Measurements from ENCODE around the gene IGFL4.

Gene IGFL4

DNA sequence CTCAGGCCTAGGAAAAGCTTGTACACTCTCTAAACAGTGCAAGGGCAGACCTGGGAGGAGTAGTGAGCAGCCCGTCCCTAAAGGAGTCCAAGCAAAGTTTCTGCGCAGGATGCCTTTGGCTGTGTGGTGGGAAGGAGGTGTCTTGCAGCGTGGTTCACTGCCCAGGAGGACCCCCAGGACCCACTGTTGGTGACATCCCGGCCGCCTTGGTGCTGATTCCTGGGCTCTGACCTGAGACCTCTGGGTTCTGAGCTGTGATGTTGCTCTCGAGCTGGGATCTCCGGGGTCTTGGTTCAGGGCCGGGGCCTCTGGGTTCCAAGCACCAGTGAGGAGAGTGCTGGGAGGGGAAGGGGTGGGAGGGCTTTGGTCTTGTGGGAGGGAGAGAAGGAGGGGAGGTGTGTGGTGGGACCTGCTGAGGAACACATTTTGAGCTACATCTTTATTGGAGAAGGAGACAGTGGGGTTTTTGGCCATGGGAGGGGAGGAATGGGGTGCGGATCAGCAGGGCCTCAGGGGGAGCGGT, 22.0 kb downstream of the IGFL4 start:
- no peak for DNase-seq

DNA sequence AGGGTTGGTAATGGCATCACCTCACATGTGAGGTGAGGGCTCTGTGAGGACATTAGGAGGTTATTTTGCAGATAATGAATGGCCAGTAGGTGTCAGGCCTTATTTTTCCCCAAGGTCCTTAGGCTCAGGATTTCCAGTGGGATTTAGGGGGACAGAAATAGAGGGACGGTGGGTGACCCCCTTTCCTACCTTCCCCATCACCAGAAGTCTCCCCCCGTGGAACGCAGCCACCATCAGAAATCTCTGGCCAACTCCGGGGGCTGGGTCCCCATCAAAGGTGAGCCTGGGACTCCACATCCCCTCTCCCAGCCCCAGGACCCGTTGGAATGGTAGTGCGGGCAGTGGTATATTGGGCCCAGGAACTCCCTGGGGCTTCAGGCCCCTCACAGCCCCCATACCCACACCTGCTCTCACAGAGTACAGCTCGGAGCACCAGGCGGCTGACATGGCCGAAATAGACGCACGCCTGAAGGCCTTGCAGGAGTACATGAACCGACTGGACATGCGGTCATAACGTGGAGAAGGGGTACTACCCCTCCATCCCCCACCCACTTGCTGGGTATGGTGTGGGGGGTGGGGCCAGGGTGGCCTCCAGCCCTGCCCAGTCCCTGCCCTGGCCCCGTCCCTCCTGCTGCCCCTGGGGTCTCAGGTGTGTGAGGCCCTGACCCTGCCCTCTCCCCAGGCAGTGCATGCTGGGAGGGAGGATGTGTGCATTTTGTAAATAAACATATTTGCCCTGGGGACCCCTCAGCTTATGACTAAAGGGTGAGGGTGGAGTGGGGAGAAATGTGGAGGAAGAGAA, 22.7 kb downstream of the IGFL4 start:
- DNase-seq = no peak

DNA sequence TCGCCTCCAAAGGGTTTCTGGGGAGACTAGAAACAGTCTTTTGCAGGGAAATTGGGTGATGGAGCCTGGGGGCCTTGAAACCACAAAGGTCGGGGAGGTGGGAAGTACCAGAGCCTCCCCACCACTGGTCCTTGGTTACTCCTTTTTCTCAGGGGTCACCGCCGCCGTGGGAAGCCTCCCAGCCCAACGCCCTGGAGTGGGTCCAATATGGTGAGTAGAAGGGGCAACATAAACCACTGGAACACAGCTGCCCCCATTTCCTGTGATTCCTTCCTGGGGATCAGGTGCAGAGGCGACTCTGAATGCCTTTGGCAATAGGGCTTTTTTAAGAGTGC, 23.7 kb downstream of the IGFL4 start:
- no peak for DNase-seq

DNA sequence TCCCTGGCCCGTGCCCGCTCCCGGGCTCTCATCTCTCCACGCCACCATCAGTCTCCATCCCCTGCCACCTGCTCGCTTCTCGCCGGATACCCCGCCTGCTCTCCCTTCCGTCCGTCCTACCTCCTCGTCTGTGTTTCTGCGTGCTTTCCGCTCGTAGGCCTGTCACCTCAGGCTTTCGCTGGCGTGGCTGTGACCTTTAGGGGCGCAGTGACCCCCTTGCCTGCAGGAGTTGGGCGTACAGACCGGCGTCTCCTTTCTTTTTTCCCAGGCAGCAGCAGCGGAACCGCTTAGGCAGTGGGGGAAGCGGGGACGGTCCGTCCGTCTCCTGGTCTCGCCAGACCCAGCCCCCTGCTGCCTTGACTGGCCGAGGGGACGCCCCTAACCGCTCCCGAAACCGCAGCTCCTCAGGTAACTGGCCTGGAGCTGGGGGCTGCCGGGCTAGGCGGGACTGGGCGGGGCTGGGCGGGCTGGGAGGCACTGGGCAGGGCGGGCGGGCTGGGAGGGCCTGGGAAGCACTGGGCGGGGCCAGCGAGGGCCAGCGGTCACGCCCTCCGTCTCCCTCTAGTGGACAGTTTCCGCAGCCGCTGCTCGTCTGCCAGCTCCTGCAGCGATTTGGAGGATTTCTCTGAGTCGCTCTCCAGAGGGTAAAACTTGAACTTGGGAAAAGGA, 24.2 kb downstream of the IGFL4 start:
- DNase-seq = peak; percentile 47

DNA sequence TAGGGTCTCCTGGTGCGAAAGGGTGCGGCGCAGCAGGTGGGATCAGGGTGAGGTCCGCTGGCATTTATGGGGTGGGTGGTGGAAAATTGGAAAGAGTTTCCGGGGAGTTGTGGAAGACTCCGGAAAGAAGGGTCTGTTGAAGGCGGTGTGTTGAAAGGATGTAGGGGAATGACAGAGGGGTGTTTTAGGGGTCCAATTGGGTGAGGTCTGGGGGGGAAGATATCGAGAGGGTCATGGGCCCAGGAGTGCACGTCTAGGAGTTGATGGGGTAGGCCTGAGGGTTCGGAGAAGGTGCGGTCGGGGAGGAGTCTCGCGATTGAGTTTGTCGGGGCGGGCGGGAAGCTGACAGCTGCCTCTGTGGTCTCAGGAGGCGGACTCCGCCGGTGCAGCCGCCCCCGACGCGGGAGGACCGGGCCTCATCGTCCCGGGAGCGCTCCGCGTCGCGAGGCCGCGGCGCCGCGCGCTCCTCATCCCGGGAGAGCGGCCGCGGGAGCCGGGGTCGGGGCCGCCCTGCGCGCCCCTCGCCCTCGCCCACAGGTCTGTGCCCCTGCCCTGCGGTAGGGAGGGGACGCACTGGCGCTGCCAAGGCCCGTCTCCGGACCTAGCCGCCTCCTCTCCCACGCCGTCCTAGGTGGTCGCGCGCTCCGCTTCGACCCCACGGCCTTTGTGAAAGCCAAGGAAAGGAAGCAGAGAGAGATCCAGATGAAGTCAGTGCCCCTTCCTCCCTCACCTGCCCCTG, 24.9 kb downstream of the IGFL4 start:
- DNase-seq = no peak

DNA sequence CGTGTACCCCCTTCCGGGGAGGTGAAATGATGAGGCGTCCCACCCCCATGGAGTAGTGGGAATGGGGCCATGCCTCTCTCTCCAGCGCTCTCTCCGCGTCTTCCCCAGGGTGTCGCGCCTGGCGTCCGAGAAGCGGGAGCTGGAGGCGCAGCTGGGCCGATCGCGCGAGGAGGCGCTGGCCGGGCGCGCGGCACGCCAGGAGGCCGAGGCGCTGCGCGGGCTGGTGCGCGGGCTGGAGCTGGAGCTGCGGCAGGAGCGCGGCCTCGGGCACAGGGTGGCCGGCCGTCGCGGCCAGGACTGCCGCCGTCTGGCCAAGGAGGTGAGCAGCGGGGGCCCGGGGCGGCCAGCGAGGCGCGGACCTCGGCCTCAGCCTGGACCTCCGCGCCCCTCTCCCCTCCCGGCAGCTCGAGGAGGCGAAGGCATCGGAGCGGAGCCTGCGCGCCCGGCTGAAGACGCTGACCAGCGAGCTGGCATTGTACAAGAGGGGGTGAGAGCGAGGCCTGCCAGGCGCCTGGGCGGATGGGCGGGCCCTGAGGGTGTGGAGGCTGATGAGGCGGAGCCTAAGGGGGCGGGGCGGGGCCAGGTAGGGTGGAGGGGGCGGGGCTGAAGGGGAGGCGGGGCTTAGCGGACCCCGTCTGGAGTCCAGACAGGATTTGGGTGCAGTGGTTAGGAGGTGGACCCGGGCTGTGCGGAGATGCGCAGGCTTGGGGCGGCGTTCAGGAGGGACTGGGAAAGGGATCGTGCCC, 25.7 kb downstream of the IGFL4 start:
- DNase-seq = no peak

DNA sequence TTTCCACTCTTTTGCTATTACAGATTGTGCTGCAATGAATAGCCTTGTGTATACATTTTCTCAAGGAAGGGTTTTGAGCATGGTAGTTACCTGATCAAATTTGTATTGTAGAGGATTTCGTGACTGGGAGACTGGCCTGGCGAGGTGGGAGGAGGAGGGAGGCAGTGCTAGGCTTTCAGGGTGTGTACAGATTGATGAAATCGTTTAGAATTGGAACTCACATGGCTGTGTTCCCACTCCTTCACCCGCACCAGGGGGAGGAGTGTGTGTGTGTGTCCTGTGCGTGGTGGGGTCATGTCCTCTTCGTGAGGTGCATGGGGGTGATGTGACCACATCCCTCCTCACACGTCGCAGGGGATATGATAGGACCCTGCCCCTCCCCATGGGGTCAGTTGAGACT, 26.3 kb downstream of the IGFL4 start:
- DNase-seq = no peak

DNA sequence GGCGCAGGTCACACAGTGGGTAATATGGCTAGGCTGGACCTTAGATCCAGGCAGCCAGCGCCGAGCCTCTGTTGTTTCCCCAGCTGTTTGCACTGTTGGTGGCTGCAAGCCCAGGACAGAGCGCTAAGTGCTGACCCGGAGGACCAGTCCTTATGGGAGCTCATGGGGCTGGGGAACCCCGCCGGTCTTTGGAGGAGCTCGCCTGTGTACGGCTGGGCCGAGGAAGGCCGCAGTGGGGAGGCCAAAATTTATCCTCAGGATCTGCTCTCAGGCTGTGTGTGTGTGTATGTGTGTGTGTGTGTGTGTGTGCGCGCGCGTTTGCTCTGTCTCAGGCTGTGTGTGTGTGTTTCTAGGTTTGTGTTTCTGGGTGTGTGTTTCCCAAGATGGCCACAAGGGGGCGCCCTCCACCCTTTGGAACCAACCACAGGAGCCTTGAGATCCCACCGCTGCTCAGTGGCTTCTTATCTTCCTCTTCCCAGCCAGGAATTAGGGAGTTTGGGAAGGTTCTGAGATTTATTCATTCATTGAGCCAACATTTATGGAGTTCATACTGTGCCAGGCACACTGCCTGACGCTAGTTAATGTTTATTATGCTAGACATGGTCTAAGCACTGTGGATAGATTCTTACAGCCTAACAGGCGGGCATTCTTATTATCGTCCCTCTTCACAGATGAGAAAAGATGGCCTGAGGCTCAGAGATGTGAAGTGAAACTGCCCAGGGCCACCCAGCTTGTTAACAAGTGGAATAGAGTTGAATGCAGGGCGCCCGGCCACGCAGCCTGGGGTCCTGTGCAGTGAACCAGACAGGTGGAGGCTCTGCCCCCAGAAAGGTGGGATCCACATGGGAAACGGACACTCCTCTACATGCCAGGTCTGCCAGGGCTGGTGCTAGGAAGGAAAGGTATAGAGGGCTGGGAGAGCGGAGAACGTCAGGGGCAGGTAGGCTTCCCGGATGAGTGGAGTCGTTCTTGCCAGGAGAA, 31.0 kb downstream of the IGFL4 start:
- no peak for DNase-seq

DNA sequence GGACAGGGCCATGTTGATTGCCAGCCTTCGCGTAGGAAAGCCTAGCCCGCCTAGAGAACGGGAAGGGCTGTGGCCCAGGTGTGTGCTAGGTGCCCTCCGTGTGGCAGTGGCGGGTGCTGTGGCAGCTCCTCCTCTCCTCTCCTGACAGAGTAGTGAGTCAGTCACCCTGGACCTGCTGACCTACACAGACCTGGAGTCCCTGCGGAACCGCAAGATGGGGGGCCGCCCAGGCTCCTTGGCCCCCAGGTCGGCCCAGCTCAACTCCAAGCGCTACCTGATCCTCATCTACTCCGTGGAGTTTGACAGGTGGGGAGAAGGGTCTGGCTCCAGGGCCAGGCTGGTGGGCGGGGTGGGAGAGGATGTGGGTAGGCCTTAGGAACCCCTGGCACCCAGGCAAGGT, 34.4 kb downstream of the IGFL4 start:
- DNase-seq = no peak

DNA sequence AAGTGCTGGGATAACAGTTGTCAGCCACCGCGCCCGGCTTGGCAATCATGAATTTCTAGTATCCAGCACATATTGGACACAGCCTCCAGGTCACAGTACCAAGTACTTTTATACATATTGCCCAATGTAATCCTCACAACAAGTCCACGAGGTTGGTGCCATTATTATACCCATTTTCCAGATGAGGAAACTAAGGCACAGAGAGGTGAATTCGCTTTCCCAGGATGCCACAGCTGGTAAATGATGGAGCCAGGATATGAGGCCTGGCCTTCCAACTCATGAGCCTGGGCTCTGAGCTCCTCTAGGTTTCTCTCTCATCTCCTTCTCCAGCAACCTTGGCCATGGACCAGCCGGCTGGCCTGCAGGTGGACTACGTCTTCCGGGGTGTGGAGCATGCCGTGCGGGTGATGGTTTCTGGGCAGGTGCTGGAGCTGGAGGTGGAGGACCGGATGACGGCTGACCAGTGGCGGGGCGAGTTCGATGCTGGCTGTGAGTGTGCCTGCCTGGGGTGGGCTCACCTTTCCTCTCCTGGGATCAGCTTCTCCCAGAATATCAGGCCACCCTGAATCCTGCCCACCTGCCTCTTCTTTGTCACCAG, 38.0 kb downstream of the IGFL4 start:
- no peak for DNase-seq

DNA sequence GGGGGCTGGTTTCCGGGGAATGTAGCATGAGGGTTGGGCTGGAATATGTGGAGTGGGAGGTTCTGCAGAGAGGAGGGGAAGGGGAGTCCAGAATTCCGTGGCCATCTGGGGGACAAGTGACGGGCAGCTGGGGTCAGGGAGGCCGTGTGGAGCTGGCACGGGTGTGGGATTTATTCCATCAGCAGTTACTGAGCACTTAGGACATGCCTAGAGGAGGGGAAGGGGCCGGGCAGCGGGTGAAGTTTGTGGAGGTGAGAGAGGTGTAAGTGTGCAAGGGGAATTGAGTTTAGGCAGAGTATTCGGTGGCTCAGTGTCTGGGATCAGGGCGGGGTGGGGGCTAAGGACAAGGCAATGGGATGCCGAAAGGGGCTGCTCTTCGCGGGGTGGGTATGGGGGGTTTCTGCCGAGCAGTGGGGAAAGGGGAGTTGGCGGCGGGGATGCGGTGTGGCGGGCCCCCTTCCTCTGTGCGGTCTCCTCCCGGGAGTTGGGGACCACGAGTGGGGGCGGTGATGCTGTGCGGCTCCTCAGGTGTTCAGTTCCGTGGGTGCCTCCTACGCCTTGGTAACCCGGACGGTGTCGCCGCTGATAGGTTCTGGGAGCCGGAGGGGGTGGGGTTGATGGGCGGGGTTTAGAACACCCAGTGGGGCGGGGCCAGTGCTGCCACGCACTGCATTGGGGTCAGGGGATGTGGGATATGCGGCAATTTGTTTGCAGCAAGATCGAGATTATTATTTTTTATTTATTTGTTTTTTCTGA, 40.1 kb downstream of the IGFL4 start:
- no peak for DNase-seq

DNA sequence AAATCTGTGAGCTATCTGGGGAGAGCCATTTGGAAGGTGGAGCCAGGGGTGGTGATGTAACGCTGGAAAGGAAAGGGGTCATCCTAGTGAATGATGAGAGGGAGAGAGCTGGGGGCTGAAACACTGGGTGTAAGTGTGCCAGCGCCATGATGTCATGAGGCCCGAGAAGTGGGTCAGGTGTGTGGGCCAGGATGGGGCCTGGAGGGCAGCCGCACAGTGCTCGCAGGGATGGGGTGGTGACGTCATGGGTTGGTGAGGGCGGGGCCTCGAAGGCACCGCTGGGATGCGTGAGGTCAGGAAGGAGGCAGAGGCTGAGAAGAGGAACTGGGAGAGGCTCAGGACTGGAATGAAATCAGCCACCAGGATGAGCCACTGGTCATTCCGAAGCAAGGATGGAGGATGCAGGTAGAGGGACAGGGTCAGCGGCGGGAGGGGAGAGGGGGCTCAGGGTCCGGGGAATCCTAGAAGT, 41.1 kb downstream of the IGFL4 start:
- DNase-seq = no peak

DNA sequence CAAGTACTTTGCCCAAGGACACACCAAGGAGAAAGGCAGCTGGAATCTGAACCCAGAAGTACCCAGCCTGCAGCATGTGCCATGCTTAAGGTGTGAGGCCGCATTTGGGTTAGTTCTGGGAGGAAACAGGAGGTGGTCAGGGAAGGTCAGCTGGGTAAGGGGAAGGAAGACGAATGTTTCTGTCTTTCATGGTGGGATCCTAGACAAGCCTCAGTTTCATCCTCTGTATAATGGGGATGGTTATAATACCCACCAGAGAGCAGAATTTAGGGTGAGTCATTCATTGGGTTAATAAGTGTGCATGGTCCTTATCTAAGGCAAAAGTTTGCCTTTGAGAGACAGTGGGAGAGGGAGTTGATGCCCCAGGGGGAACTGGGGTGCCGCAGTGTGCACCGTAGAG, 42.0 kb downstream of the IGFL4 start:
- DNase-seq = no peak

DNA sequence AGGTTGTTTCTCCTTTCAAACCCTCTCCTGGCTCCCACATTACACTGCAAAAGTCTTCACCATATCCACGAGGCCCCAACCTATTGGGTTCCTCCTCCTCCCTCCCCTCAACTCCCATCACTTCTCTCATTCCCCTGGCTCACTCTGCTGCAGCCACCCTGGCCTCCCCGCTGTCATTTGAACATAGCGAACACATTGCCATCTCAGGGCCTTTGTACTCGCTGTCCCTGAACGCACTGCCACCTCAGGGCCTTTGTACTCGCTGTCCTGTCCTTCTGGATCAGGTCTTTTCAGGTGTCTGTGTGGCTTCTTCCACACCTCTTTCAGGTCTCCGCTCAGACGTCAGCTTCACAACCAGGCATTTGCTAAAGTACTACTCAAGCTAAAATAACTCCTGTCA, 43.9 kb downstream of the IGFL4 start:
- DNase-seq = no peak

DNA sequence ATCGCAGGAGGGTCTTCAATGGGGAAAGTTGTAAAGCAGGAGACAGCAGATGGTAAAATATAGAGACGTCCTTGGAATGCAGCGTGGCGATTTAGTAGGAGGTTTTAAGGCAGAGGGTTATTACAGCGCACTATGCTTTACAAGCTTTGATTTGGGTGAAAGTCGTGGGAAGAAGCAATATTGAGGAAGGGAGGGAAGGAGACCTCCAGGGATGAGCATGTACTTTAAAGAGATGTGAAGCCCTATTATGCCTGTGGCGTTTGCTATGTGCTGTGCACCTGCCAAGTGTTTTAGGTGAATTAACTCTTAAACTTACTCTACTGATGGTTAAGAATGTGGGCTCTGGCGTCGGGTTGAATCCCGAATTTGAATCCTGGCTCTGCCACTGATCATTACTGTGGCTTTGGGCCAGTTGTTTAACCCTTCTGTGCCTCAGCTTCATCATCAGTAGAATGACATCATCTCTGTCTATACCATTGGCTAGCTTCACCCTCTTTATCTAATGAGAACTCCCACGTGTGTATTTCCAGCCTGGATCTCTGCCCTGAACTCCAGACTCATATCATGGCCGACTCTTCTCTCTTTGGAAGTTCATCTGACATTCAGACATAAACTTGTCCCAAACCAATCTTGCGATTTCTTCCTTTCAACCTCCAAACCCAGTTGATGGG, 45.0 kb downstream of the IGFL4 start:
- no peak for DNase-seq

DNA sequence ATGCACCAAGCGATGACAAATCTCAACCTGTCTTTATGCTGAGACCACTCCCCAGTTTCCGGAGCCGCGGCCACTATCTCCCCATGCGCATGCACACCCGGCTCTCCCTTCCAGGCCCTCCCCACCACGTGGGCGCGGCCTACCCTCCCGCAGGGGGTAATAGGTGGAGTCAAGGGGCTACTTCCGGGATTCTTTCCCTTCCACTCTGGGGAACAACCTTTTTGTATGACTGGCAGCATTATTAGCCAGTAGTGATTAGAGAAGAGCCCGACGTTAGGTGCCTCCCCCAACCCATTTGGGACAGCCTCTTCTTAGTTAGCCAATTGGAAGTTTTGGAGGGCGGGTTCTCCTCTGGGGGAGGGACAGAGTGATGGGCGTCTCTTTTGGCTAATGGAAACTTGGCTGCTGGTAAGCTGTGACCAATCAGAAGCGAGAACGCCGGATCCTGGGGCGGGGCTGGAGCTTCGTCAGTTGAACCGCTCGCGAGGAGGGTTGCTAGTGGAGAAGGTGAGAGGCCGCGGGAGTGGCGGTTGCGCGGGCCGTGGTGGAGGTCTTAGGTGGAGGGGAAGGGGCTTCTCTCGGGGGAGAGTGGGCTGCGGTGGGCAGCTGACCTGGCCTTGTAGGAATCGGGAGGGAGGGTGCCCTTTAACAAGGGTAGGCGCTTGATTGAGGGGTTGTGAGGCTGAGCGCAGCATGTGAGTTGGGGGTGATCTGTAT, 45.6 kb downstream of the IGFL4 start, which contains the start of gene CCDC61:
Gene CCDC61, plus strand, starts transcription at position 470 of the 717 bp plus-strand sequence. CDS start 7,552 bp downstream, outside the sequence.
- DNase-seq = peak; percentile 92

DNA sequence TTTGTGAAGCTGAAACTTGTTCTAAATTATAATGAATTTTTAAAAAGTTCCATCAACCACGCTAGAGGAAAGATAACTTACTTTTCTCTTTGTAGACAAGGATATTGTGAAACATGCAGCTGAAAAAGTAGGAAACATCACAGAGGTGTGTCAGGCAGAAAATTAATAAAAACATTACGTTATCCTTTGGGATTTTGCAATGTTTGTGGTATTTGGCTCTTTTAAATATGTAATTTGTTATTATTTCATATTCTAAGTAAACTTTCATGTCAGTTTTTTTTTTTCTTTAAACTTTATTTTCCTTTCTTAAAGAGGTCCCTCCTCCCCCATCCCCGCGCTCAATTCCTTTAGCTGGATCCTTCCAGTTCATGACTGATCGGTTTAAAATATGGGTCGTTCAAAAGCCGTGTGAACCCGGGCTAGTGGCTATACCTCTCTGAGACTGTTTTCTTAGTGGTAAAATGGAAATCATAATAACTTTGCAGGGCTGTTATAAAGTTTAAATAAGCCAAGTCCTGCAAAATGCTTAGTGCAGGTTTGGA, 46.3 kb downstream of the IGFL4 start:
- no peak for DNase-seq

DNA sequence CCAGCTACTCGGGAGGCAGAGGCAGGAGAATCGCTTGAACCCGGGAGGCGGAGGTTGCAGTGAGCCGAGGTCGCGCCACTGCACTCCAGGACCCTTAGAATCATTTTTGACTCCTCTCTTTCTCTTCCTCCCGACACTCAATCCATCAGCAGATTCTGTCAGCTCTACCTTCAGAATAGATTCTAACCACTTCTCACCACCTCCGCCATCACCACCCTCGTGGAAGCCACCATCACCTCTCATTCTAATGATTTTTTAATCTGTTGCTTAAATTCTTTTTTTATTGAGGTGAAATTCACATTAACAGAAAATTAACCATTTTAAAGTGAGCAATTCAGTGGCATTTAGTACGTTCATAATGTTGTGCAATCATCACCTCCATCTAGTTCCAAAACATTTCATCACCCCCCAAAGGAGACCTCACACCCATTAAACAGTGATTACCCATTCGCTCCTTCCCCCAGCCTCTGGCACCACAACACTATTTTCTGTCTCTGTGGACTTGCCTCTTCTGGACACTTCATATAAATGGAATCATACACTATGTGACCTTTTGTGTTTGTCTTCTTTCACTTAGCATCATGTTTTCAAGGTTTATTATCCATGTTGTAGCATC, 50.6 kb downstream of the IGFL4 start:
- no peak for DNase-seq

All from GOT3 (cell line).